Natural killer cell (primary cell): ENCODE results near the gene CIAO3. TPM values are rescaled to one million over a fixed set of nuclear protein-coding genes. Genes with fewer than 3 reads are reported as not detected.

Experiments used
- ATAC-seq, 3 donors: fragments of 150-1000 bp in 2 of 3; fragments of 200-7000 bp in 1 of 3; cut with Tn5 transposase; 1 replicate in 1 of 3; 2 replicates in 2 of 3; pipeline ENCODE4 v1.10.0; 2021; ENCODE audit warnings: mild to moderate bottlenecking in 2 of 3, moderate library complexity in 2 of 3
- DNase-seq, 2 donors: peaks; one replicate each; pipeline versions ENCODE4 v3.0.0 to v3.0.0-alpha.2; 2013 to 2021; ENCODE audit warnings: mixed read lengths in 1 of 2
- H3K27ac ChIP-seq: one replicate; pipeline ENCODE4 v1.5.1; 2013; ENCODE audit warnings: mild to moderate bottlenecking, low read length
- H3K27me3 ChIP-seq: one replicate; pipeline ENCODE4 v1.6.1; 2013; ENCODE audit warnings: low read length; ENCODE audit not compliant: control insufficient read depth, insufficient read depth
- H3K36me3 ChIP-seq: one replicate; pipeline ENCODE4 v1.6.1; 2013; ENCODE audit warnings: low read length; ENCODE audit not compliant: control insufficient read depth, insufficient read depth
- H3K4me1 ChIP-seq: one replicate; pipeline ENCODE4 v1.6.1; 2013; ENCODE audit warnings: low read length; ENCODE audit not compliant: control insufficient read depth, insufficient read depth
- H3K4me3 ChIP-seq: one replicate; pipeline ENCODE4 v1.5.1; 2013; ENCODE audit warnings: low read length
- H3K9me3 ChIP-seq: one replicate; pipeline ENCODE4 v1.6.1; 2013; ENCODE audit warnings: low read length; ENCODE audit not compliant: control insufficient read depth, insufficient read depth
- H3K27ac Mint-ChIP-seq, 2 donors: one replicate each; pipeline ENCODE4 v1.8.0; 2022; ENCODE audit warnings: mild to moderate bottlenecking in 2 of 2, mixed read lengths in 2 of 2, moderate library complexity in 1 of 2
- H3K27me3 Mint-ChIP-seq, 2 donors: one replicate each; pipeline ENCODE4 v1.8.0; 2022; ENCODE audit warnings: low read depth in 2 of 2, mixed read lengths in 2 of 2
- H3K36me3 Mint-ChIP-seq: one replicate; pipeline ENCODE4 v1.8.0; 2022; ENCODE audit warnings: mixed read lengths
- H3K4me1 Mint-ChIP-seq, 2 donors: one replicate each; pipeline ENCODE4 v1.8.0; 2022; ENCODE audit warnings: mixed read lengths in 2 of 2
- H3K4me3 Mint-ChIP-seq: one replicate; pipeline ENCODE4 v1.8.0; 2022; ENCODE audit warnings: mild to moderate bottlenecking, moderate library complexity, mixed read lengths
- H3K9me3 Mint-ChIP-seq, 2 donors: one replicate each; pipeline ENCODE4 v1.8.0; 2022; ENCODE audit warnings: mixed read lengths in 2 of 2
- WGBS: methylation state at CpG from one replicate; pipeline ENCODE4 v1.1.7; 2013; ENCODE audit warnings: missing lambda C conversion rate; ENCODE audit not compliant: insufficient coverage; 5-methylcytosine and 5-hydroxymethylcytosine counted together
- intact Hi-C: fragments of 100-400 bp; cut with micrococcal nuclease; formaldehyde crosslinking; loops from one replicate; pipeline ENCODE4 v1.14.2; 2022
- total RNA-seq, 4 donors: library from RNA; stranded (reverse); fragments of 120-200 nt in 1 of 4; gene quantifications; one replicate each; pipeline versions ENCODE4 v1.2.3 to v1.2.4, GENCODE V29; 2013 to 2022
- TF ChIP-seq, protein P1 (sequence below): fragments of 200-600 bp; IDR thresholded peaks from one replicate; pipeline ENCODE4 v1.8.0; 2022; ENCODE audit warnings: antibody characterized with exemption

CIAO3 gene
- total RNA-seq, 3 donors from 2014 or later (not counting 1 experiment from before 2014, with no cell fraction given), result 36.9 to 39.8 (median 37.5) TPM

DNA sequence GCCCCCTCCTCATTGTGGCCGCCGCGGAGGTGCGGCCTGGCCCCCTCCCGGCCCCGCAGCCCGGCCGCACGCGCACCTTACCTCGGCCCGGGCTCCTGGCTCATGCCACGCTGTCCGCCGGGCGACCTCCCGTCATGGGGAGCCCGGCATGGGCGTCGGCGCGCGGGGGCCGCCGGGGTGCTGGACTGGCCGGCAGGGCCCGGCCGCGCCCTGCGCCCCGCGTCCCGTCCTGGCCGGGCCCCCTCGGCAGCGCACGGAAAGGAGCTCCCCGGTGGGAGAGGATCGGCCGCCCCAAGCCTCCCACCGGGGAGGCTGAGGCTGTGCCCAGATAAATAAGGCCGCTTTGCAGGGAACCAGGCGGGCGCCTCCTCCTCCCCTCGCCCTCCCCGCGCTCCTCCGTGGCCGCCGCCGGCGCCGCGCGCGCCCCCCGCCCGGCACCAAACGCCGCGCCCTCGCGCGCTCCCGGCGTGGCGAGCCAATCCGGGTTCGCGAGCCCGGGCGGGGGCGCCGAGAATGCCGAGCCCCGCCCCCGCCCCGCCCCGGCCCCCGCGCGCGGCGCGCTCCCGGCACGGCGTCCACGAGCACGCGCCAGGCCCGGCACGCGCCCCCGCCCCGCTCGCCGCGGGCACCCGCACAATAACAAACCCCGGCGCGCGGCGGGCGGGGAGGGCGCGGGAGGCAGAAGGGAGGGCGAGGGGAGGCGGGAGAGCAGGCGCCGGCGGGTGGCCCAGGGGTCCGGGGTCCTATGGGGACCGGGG is 35.2 kb downstream of the CIAO3 start, which contains the start of gene FBXL16:
TSS of gene FBXL16 (minus strand) at position 371 of the 758 bp plus-strand sequence. CDS start 8,396 bp downstream, outside the sequence.
- intact Hi-C loops, result no loop called here
- Histone ChIP-seq H3K27ac (no peak within 1 kb of the TSS), H3K4me3 (no peak within 1 kb of the TSS), H3K27me3 (peaks cover 54% of the 10 kb centered on the region), H3K36me3 (no peaks in the 10 kb centered on the region), H3K4me1 (peaks cover 9% of the 10 kb centered on the region), H3K9me3 (no peaks in the 10 kb centered on the region)
- Mint-ChIP-seq H3K9me3 (no peaks in the 10 kb centered on the region), H3K27ac (no peak within 1 kb of the TSS), H3K27me3 (peaks cover 19 to 24% of the 10 kb centered on the region in 2 donors), H3K4me1 (no peaks in the 10 kb centered on the region), H3K4me3 (no peak within 1 kb of the TSS), H3K36me3 (no peaks in the 10 kb centered on the region)
- TF ChIP-seq, protein P1, sequence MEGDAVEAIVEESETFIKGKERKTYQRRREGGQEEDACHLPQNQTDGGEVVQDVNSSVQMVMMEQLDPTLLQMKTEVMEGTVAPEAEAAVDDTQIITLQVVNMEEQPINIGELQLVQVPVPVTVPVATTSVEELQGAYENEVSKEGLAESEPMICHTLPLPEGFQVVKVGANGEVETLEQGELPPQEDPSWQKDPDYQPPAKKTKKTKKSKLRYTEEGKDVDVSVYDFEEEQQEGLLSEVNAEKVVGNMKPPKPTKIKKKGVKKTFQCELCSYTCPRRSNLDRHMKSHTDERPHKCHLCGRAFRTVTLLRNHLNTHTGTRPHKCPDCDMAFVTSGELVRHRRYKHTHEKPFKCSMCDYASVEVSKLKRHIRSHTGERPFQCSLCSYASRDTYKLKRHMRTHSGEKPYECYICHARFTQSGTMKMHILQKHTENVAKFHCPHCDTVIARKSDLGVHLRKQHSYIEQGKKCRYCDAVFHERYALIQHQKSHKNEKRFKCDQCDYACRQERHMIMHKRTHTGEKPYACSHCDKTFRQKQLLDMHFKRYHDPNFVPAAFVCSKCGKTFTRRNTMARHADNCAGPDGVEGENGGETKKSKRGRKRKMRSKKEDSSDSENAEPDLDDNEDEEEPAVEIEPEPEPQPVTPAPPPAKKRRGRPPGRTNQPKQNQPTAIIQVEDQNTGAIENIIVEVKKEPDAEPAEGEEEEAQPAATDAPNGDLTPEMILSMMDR, result no peak
- ATAC-seq (peak in 1 of 3 donors; percentile 21), DNase-seq (no peak)
- WGBS, result 1% methylated on average over 115 of the region's 115 CpGs

- H3K4me1 ChIP-seq, result peaks cover 16% of the 10 kb centered on the region
- H3K27me3 ChIP-seq, result peaks cover 56% of the 10 kb centered on the region
- intact Hi-C loops, result no loop called here
- Mint-ChIP-seq H3K36me3 (no peaks in the 10 kb centered on the region), H3K4me1 (no peaks in the 10 kb centered on the region), H3K27ac (no peak overlapping the region), H3K27me3 (peaks cover 19 to 27% of the 10 kb centered on the region in 2 donors), H3K9me3 (no peaks in the 10 kb centered on the region), H3K4me3 (no peak overlapping the region)
- no peak for DNase-seq
- no peak for ATAC-seq
- TF ChIP-seq, protein P1, result no peak
- H3K9me3 ChIP-seq, result peaks cover 3% of the 10 kb centered on the region
- H3K27ac ChIP-seq, result no peak overlapping the region
- 21% methylated on average over 46 of the region's 50 CpGs for WGBS
- no peaks in the 10 kb centered on the region for H3K36me3 ChIP-seq
- H3K4me3 ChIP-seq, result no peak overlapping the region
Measured at GRCh38 chr16:704552-705380, 36.0 kb downstream of the CIAO3 start.

DNA sequence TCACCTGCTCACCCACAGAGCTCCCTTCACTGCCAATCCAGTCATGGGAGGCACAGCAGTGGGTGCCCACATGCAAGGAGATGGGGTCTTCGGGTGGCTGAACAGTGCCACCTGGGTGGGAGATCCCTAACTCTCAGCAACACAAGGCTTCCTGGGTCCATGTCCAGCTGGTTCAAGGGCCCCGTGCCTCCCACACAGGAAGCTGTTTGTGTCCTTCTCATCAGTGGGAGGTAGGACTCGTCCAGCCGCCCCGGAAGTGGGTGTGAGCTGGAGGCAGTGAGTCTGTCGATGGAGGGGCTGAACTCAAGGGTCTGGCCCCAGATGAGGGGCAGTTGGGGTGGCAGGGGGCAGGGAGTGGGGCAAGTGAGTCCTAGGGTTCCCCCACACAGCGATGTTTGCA is 36.8 kb downstream of the CIAO3 start:
- H3K27me3 Mint-ChIP-seq, result peaks cover 19 to 27% of the 10 kb centered on the region in 2 donors
- Histone ChIP-seq H3K4me3 (no peak overlapping the region), H3K4me1 (peaks cover 24% of the 10 kb centered on the region), H3K27me3 (peaks cover 54% of the 10 kb centered on the region), H3K27ac (no peak overlapping the region), H3K36me3 (no peaks in the 10 kb centered on the region), H3K9me3 (peaks cover 3% of the 10 kb centered on the region)
- no peak overlapping the region for H3K27ac Mint-ChIP-seq
- H3K4me3 Mint-ChIP-seq, result no peak overlapping the region
- H3K36me3 Mint-ChIP-seq, result no peaks in the 10 kb centered on the region
- ATAC-seq (no peak), DNase-seq (no peak)
- intact Hi-C loops, result no loop called here
- no peaks in the 10 kb centered on the region for H3K4me1 Mint-ChIP-seq
- 61% methylated on average over 7 of the region's 7 CpGs for WGBS
- TF ChIP-seq, protein P1, result no peak
- no peaks in the 10 kb centered on the region for H3K9me3 Mint-ChIP-seq
